ENCODE results near the gene PSMD8. TPM values are rescaled to one million over a fixed set of nuclear protein-coding genes. Genes with fewer than 3 reads are reported as not detected.
"Not testable (repeated sequence)": the region's sequence is repeated elsewhere in the genome, so short reads cannot be mapped to it uniquely, and the experiment has no call there.

PSMD8 gene
- polyA plus RNA-seq, 3 donors, result 148 to 207 (median 179) TPM

DNA sequence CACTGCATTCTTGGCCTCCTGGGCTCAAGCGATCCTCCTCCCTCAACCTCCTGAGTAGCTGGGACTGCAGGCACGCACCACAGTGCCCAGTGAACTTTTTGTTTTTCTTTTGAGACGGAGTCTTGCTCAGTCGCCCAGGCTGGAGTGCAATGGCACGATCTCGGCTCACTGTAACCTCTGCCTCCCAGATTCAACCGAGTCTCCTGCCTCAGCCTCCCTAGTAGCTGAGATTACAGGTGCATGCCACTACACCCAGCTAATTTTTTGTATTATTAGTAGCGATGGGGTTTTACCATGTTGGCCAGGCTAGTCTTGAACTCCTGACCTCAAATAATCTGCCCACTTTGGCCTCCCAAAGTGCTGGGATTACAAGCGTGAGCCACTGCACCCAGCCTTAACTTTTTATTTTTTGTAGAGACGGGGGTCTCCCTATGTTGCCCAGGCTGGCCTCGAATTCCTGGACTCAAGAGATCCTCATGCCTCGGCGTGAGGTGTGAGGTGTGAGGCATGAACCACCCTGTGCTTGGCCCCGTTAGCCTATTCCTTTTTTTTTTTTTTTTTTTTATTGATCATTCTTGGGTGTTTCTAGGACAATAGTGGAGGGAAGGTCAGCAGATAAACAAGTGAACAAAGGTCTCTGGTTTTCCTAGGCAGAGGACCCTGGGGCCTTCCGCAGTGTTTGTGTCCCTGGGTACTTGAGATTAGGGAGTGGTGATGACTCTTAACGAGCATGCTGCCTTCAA, 11.3 kb upstream of the PSMD8 start:
- Histone ChIP-seq H2AFZ (ENCODE audit: insufficient read depth, low read depth, low read length, poor library complexity, severe bottlenecking) (peak overlapping the region; percentile 93), H3K4me3 (replicated peaks in 1 of 3; ENCODE audit: low read depth in 2 of 3, low read length in 3 of 3) (peak overlapping the region in 1 of 3 experiments; percentile 88), H3K4me2 (replicated peaks; ENCODE audit: extremely low read depth, low read length, poor library complexity, severe bottlenecking) (peak overlapping the region; percentile 90), H3K27me3 (ENCODE audit: control insufficient read depth in 2 of 2, insufficient read depth in 2 of 2, low read length in 2 of 2) (peaks cover 0 to 30% of the 10 kb centered on the region in 2 donors), H3K4me1 (ENCODE audit: control insufficient read depth in 1 of 2, insufficient read depth in 2 of 2, low read length in 2 of 2) (peaks cover 18 to 23% of the 10 kb centered on the region in 2 donors)
- Mint-ChIP-seq H3K27me3 (ENCODE audit: low read depth in 3 of 3) (peaks cover 32 to 44% (median 44%) of the 10 kb centered on the region in 3 donors), H3K4me3 (peak overlapping the region in 1 of 2 donors; percentile 86), H3K27ac (peak overlapping the region in 1 of 7 donors; percentile 53), H3K4me1 (peaks cover 24% of the 10 kb centered on the region), H3K9me3 (peaks cover 0 to 13% (median 7%) of the 10 kb centered on the region in 7 donors)
- 79% methylated on average over 6 of the region's 16 CpGs for WGBS (ENCODE audit: insufficient coverage)
- H3K79me2 ChIP-seq (ENCODE audit: insufficient read depth, low read length); H4K20me1 ChIP-seq (ENCODE audit: insufficient read depth, low read length); H3K9ac ChIP-seq (ENCODE audit: insufficient read depth, low read length, poor library complexity, severe bottlenecking); DNase-seq; H3K9me3 ChIP-seq (replicated peaks in 1 of 2; ENCODE audit: control insufficient read depth in 1 of 2, insufficient read depth in 1 of 2, low read length in 2 of 2); intact Hi-C loops (cut with micrococcal nuclease); H3K36me3 ChIP-seq (replicated peaks in 1 of 2; ENCODE audit: control insufficient read depth in 1 of 2, insufficient read depth in 2 of 2, low read length in 2 of 2); H3K36me3 Mint-ChIP-seq; H3K27ac ChIP-seq (ENCODE audit: low read depth in 1 of 2, low read length in 2 of 2): not testable (repeated sequence)

DNA sequence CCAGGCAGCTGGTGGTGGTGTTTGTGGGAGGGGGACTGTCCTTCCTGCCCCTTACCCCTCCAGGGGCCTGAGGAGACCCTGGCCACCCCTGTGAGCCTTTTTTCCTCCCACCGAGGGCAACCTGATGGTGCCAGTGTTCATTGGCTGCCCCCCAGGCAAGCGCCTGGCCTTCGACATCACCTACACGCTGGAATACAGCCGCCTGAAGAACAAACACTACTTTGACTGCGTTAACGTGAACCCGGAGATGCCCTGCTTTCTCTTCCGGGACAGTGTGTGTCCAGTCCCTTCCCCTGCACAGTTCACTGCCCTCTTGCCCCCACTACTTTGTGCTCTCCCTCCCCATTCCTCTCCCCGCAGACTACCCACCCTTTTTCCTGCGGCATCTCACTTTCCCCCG, 7.3 kb upstream of the PSMD8 start:
- Histone ChIP-seq H2AFZ (ENCODE audit: insufficient read depth, low read depth, low read length, poor library complexity, severe bottlenecking) (no peak overlapping the region), H3K4me2 (replicated peaks; ENCODE audit: extremely low read depth, low read length, poor library complexity, severe bottlenecking) (no peak overlapping the region), H3K27ac (ENCODE audit: low read depth in 1 of 2, low read length in 2 of 2) (no peak overlapping the region), H3K79me2 (ENCODE audit: insufficient read depth, low read length) (no peaks in the 10 kb centered on the region), H3K9me3 (replicated peaks in 1 of 2; ENCODE audit: control insufficient read depth in 1 of 2, insufficient read depth in 1 of 2, low read length in 2 of 2) (peaks cover 0 to 4% of the 10 kb centered on the region in 2 donors), H3K27me3 (ENCODE audit: control insufficient read depth in 2 of 2, insufficient read depth in 2 of 2, low read length in 2 of 2) (peaks cover 0 to 2% of the 10 kb centered on the region in 2 donors), H3K4me3 (replicated peaks in 1 of 3; ENCODE audit: low read depth in 2 of 3, low read length in 3 of 3) (no peak overlapping the region), H4K20me1 (ENCODE audit: insufficient read depth, low read length) (no peaks in the 10 kb centered on the region), H3K4me1 (ENCODE audit: control insufficient read depth in 1 of 2, insufficient read depth in 2 of 2, low read length in 2 of 2) (peaks cover 9 to 11% of the 10 kb centered on the region in 2 donors), H3K9ac (ENCODE audit: insufficient read depth, low read length, poor library complexity, severe bottlenecking) (no peak overlapping the region), H3K36me3 (replicated peaks in 1 of 2; ENCODE audit: control insufficient read depth in 1 of 2, insufficient read depth in 2 of 2, low read length in 2 of 2) (no peaks in the 10 kb centered on the region)
- Mint-ChIP-seq H3K27me3 (ENCODE audit: low read depth in 3 of 3) (peaks cover 10 to 17% (median 17%) of the 10 kb centered on the region in 3 donors), H3K9me3 (peaks cover 0 to 13% (median 7%) of the 10 kb centered on the region in 7 donors), H3K4me3 (no peak overlapping the region), H3K27ac (no peak overlapping the region), H3K4me1 (peaks cover 12% of the 10 kb centered on the region), H3K36me3 (peaks cover 0 to 3% of the 10 kb centered on the region in 2 donors)
- TF ChIP-seq, protein P1, sequence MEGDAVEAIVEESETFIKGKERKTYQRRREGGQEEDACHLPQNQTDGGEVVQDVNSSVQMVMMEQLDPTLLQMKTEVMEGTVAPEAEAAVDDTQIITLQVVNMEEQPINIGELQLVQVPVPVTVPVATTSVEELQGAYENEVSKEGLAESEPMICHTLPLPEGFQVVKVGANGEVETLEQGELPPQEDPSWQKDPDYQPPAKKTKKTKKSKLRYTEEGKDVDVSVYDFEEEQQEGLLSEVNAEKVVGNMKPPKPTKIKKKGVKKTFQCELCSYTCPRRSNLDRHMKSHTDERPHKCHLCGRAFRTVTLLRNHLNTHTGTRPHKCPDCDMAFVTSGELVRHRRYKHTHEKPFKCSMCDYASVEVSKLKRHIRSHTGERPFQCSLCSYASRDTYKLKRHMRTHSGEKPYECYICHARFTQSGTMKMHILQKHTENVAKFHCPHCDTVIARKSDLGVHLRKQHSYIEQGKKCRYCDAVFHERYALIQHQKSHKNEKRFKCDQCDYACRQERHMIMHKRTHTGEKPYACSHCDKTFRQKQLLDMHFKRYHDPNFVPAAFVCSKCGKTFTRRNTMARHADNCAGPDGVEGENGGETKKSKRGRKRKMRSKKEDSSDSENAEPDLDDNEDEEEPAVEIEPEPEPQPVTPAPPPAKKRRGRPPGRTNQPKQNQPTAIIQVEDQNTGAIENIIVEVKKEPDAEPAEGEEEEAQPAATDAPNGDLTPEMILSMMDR (IDR thresholded peaks at IDR 0.05), result no peak
- intact Hi-C loops (cut with micrococcal nuclease), result no loop called here
- WGBS (ENCODE audit: insufficient coverage), result 89% methylated on average over 12 of the region's 12 CpGs
- no peak for DNase-seq

Measured in CD14-positive monocyte (primary cell).